Activated CD4-positive, alpha-beta T cell treated with anti-CD3 and anti-CD28 coated beads, Interleukin-2, amount 50 U/mL, for 16 hours (primary cell): ENCODE results near the gene MBOAT1.
"Not testable (repeated sequence)": the region's sequence is repeated elsewhere in the genome, so short reads cannot be mapped to it uniquely, and the experiment has no call there.

Experiments
- DNase-seq: peaks from one replicate; pipeline ENCODE4 v3.0.0-alpha.2; 2020

MBOAT1 gene

GRCh38 chr6:20212392-20213111 lies at the start of gene MBOAT1:
Gene MBOAT1, minus strand, starts transcription at chr6:20212469. Its CDS starts 235 bp downstream, at chr6:20212234.
- peak; percentile 80 for DNase-seq

- DNase-seq, result no peak
These were observed 49.4 kb upstream of the MBOAT1 start for GRCh38 chr6:20261685-20262084.

GRCh38 chr6:20260360-20260759 lies 48.1 kb upstream of the MBOAT1 start:
- DNase-seq, result no peak

GRCh38 chr6:20259316-20260049 lies 47.2 kb upstream of the MBOAT1 start:
- no peak for DNase-seq

- no peak for DNase-seq
These were observed 43.2 kb upstream of the MBOAT1 start for GRCh38 chr6:20255428-20255827.

GRCh38 chr6:20254295-20254694 lies 42.0 kb upstream of the MBOAT1 start:
- no peak for DNase-seq

GRCh38 chr6:20253021-20253420 lies 40.8 kb upstream of the MBOAT1 start:
- DNase-seq, result no peak

- no peak for DNase-seq
These were observed 40.0 kb upstream of the MBOAT1 start for GRCh38 chr6:20252311-20252710.

- DNase-seq, result no peak
These were observed 39.3 kb upstream of the MBOAT1 start for GRCh38 chr6:20251525-20251924.

- DNase-seq, result no peak
These were observed 33.9 kb upstream of the MBOAT1 start for GRCh38 chr6:20246125-20246524.

- not testable (repeated sequence) for DNase-seq
These were observed 32.8 kb upstream of the MBOAT1 start for GRCh38 chr6:20244807-20245681.

GRCh38 chr6:20243288-20243687 lies 31.0 kb upstream of the MBOAT1 start:
- no peak for DNase-seq

- no peak for DNase-seq
These were observed 30.1 kb upstream of the MBOAT1 start for GRCh38 chr6:20242397-20242796.

- no peak for DNase-seq
These were observed 28.8 kb upstream of the MBOAT1 start for GRCh38 chr6:20241102-20241501.

GRCh38 chr6:20238688-20239587 lies 26.7 kb upstream of the MBOAT1 start:
- DNase-seq, result no peak

- no peak for DNase-seq
These were observed 25.6 kb upstream of the MBOAT1 start for GRCh38 chr6:20237677-20238460.

GRCh38 chr6:20236909-20237600 lies 24.8 kb upstream of the MBOAT1 start:
- DNase-seq, result no peak

- no peak for DNase-seq
These were observed 24.1 kb upstream of the MBOAT1 start for GRCh38 chr6:20236344-20236743.

GRCh38 chr6:20235041-20235440 lies 22.8 kb upstream of the MBOAT1 start:
- DNase-seq, result no peak

GRCh38 chr6:20234136-20234535 lies 21.9 kb upstream of the MBOAT1 start:
- no peak for DNase-seq
